ENCODE data around the gene UVRAG.

DNA sequence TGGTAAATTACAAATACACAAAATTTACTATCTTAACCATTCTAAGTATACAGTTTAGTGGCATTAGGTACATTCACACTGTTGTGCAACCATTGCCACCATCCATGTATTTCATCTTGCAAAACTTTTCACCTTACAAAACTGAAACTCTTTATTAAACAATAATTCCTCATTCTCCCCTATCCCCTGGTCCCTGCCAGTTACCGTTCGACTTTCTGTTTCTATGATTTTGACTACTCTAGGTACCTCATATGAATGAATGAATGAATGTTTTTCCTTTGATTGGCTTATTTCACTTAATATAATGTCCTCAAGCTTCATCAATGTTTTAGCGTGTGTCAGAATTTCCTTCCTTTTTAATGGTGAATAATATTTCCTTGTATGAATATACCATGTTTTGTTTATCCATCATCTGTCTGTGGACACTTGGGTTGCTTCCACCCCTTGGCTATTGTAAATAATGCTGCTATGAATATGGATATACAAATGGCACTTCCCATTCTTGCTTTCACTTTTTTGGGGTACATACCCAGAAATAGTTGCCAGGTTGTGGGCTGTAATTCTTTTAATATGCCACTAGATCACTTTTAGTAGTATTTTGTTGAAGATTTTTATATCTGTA, 93.0 kb downstream of the UVRAG start:
- TF ChIP-seq EP300 (IDR thresholded peaks at IDR 0.05) = no peak
- no peak for TF ChIP-seq CTCF (IDR thresholded peaks at IDR 0.05)

Data from tibial nerve (tissue), 4 donors.